Activated CD8-positive, alpha-beta memory T cell treated with anti-CD3 and anti-CD28 coated beads for 24 hours (primary cell): ENCODE measurements around the gene MCTP1.

Experiments
- DNase-seq: peaks from one replicate; pipeline ENCODE4 v3.0.0-alpha.2; 2020

Gene MCTP1

GRCh38 chr5:95284572-95285408, at the start of gene MCTP1:
TSS of gene MCTP1 (minus strand) at chr5:95285094.
- DNase-seq = peak; percentile 60

DNA sequence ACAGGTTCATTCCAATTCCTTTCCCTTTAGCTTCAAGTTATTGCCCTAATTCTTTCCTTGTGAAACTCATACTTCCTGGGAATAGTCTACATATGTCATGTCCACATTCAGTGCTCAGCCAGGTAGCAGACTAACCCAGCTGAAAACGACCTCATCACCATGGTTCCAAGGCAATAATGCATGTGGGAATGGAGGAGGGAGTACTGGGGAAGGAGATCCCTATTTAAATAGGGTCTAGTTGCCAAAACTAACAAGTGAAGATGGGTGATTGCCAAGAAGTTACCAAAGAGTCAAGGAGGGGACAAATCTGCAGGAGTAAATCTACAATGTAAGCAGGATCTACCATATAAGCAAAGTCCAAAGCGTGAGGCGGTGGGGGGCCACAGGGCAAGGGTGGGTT, 47.3 kb upstream of the MCTP1 start:
- DNase-seq = no peak

DNA sequence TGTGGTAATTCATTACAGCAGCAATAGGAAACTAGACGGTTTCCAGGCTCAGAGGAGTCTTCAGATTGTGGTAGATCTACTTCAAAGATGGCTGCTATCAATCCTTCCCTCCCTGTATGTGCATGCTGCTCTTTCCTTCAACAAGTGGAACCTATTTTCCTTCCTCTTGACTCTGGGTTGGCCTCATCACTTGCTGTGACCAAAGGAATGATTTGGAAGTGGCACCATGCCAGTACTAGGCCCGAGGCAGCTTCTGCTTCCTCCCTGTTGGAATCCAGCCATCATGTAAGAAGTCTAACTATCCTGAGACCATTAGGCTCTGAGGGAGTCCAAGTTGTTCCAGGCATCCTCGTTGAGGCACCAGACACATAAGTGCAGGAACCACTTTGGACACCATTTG, 46.5 kb upstream of the MCTP1 start:
- no peak for DNase-seq

DNA sequence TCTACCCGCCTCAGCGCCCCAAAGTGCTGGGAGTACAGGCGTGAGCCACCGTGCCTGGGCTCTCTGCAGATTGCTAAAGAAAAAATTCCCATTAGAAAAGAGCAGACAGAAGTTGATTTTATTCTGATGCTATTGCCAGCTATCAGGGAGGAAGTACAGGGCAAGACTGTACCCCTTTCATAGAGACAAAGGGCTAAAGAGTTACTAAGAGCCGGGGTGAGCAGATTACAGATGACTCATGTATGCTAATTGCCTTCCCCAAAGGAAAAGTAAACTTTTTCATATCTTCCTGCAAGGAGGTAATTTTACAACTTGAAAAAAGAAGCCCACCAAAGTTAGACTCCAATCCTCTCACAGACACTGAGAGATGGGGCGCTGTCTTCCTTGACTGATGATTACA, 42.3 kb upstream of the MCTP1 start:
- DNase-seq = no peak

GRCh38 chr5:95317687-95318086, 32.8 kb upstream of the MCTP1 start:
- no peak for DNase-seq

DNA sequence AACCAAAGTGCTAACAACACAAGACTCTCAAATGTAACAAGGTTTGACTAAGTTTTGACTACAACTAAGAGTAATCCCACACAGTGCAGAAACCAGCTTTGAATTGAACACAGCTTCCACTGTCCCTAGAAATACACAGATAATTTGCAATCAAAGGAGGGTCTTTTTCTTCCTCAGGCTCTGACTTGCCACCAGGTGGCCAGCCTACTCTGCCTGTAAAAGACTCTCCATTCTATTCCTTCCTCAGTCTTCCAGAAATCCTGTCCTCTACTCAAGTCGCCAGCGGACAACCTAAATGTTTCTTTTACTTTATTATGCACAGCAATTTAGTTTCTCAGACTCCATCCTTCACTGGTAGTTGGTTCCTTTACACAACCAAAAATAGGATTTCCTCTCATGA, 32.2 kb upstream of the MCTP1 start:
- no peak for DNase-seq

DNA sequence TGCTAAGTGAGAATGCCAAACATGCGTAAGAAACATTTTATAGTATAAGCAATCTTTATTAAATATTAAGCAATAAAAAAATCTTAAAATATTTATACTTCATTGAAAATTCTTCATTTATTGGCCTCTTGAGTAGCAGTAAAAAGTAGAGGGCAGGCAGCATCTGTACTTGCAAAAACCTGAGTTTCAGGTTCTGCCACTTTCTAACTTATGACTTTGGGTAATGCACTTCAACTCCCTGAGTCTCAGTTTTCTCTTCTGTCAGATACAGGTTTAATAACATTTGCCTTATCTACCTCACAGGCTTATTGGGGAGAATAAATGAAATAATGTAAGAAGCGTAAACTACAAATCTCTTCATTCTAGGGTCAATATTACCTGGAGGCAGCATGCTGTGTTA, 19.8 kb upstream of the MCTP1 start:
- DNase-seq = no peak

DNA sequence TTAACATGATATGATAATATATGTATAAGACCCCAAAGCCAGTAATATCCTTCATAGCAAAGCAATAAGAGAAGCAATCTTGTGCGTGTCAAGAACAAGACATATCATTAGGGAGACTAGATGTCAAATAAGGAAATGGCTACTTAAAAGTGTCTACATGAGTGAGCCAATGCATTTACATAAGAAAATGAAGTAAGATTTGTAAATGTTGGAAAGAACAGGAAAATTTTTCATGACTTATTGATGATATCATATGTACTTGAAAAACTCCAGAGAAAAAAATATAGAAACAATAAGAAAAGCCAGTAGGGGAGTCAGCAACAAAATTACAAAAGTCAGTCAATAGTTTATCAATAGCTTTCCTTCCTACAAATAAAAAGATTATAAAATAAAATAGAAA, 13.8 kb upstream of the MCTP1 start:
- DNase-seq = no peak

DNA sequence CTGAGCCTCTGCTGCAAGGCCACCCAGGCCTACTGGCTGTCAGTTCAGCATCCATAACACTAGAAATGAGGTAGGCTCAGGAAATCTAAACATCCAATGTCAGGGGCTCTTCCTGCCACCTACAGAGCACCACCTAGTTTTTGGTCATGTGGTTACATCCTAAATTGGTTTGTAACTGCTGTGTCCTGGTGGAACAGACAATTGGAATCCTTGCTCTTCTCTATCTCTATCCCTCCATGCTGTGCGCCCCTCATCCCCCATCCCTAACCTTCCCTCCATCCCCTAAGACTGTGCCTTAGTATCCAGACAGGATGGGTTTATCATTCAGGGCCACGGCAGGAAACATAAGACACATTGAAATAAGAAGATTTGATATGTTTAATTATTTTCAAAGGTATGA, 11.4 kb upstream of the MCTP1 start:
- DNase-seq = no peak

DNA sequence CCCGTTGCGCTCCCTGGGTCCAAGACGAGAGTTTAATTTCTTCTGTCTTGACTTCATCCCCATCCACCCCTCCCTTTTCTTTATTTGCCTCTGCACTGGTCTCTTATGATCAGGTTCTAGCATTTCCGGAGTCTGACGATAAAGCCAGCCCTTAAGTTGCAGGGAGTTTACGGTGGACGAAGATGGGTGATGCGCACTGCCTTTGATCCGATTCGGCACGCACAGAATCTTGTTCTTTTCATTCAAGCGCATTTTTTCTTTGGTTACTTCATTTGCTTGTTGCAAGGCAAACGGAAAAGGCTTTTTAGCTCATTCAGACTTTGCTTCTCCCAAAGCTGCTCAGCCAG, 488 bp upstream of the MCTP1 start:
- DNase-seq = no peak

DNA sequence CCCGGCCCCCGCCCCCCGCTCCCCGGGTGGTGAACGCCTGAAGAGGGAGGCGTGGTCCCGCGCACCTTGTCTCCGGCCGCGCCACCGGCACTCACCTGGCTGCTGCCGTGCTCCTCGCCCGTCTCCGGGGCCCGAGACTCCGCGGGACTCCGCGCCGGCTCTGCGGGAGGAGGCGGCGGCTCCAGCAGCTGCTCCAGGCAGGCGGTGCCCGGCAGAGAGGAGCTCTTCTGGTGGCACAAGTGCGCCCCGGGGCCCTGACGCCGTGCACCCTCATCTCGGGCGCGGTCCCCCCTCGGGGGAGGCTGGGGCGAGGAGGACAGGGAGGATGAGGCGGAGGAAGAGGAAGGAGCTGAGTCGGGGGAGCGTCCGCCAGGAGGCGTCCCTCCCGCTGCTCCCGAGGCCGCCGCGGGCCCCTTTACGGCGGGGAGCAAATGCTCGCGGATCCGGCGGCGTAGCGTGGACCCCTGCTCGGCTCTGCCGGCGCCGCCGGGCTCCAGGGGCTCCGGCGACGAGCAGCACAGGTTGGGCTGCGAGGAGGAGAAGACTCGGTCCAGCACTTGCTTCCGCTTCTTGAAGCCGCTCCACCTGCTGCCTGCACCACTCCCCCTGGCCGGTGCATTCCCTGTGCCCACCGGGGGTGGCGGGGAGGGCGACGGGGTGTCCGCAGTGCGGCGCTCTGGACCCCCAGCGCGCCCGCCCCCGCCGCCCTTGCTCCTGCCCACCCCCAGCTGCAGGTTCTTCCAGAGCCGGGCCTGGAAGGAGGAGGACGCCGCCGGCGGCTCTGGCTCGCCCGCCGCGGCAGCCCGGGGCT, 928 bp downstream of the MCTP1 start:
- peak; percentile 68 for DNase-seq

DNA sequence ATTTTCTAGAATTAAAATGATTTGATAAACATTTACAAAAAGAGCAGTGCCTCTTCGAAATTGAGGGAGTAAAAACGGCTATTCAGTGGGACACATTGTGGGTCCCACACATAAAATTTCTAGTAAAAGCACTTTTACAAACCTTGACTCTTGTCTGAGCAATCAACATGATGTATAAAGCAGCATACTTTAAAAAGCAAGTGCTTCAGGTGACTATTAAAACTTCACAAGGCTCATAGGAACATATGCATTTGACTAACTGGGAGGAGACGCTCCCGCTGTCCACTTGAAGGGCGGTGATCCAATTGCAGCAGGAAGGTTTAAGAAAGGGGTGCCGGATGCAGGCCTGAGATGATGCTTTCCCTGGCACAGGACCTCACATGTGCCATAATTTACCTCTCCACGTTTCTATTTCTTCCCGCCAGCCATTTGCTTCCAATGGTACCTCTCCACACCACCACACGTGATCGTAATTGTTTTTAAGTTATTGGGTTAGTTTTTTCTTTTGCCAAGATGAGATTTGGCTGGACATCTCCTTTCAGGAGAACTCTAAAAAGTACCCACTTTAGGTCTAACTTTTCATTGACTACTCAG, 1.8 kb downstream of the MCTP1 start:
- DNase-seq = no peak

DNA sequence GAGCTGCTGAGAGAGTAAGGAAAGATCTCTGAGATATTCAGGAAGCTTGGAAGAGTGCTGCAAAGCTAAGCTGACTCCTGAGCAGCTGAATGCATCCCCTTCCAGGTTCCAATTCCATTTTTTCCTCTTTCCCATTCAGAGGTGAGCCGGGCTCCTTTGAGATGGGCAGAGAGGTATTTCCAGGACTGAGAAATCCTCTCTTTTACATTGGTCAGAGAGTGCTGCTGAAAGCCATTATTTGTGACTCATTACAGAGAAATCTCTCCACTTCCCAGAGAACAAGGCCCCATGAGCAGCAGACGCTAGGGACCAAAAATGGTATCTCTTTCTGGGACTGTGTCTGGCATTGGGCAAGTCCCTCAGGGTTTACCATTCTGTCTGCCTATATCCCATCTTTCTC, 3.7 kb downstream of the MCTP1 start:
- DNase-seq = no peak

DNA sequence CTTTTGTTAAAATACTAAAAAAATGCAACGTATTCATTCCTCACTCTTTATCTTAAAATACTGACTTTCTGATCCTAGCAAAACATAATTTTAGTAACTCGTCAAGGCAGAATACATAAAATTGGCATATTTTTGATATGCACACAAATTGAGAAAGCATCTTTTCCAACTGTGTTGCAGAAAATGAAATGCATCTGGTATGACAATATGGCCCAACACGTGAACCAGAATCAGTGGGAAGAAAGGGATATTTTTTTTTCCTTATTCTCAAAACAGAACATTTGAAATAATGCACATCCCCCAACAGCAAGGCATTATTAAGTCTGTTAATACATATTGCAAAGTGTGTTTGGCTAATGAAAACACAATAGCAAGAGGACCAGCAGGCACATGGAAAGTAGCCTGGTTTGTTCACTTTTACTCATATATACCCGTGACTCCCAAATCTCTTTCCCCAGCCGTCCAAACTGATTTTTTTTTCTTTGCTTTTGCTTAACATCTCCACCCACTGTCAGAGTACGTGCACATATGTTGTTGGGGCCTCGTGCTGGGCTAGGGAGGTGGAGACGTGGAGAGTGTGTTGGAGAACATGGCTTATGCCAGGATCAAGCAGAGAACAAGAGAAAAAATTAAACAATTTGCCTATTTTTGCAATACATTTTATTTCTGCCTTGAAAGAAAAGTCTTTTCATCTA, 4.3 kb downstream of the MCTP1 start:
- DNase-seq = no peak

GRCh38 chr5:95274011-95274410, 10.9 kb downstream of the MCTP1 start:
- no peak for DNase-seq

- no peak for DNase-seq
These were observed 12.5 kb downstream of the MCTP1 start for GRCh38 chr5:95272316-95272929.

GRCh38 chr5:95262933-95263660, 21.8 kb downstream of the MCTP1 start:
- no peak for DNase-seq

GRCh38 chr5:95261437-95262175, 23.3 kb downstream of the MCTP1 start:
- DNase-seq = no peak

DNA sequence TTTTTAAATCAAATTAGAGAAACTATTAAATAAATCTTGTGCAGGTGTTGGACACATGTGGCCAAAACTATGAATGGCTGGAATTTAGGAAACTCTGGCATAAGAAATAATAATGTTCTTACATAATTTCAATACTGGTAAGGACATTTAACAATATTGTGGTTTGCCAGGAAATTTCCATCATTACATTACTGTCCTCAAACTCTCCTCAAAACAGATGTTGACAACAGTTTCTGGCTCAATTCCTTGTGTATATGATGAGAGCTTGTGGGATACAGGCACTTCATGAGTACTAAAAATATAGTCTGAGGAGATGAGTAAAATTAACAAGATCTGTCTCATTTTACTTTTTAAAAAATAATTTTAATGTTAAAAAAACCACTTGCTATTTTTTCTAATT, 27.9 kb downstream of the MCTP1 start:
- no peak for DNase-seq

GRCh38 chr5:95256446-95256845, 28.4 kb downstream of the MCTP1 start:
- DNase-seq = no peak

DNA sequence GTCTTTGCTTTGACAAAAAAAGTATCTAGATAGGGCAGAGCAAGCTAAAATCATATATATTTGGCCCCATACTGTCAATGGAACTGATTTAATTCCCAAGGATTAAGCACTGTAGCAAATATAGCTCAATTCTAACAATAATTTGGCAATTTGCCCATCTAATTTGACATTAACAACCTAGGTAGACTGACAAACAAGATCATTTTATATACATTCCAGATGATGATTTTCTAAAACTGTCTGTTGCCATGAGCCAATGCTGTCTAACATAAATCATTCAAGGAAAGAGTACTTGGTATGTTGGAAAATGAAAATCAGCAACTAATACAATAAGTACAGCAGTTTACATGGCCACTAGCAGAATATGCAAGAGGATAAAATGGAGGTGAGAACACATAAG, 32.1 kb downstream of the MCTP1 start:
- DNase-seq = no peak

GRCh38 chr5:95251185-95251584, 33.7 kb downstream of the MCTP1 start:
- DNase-seq = no peak
